ENCODE data around the gene RALGAPA2.

Gene RALGAPA2

DNA sequence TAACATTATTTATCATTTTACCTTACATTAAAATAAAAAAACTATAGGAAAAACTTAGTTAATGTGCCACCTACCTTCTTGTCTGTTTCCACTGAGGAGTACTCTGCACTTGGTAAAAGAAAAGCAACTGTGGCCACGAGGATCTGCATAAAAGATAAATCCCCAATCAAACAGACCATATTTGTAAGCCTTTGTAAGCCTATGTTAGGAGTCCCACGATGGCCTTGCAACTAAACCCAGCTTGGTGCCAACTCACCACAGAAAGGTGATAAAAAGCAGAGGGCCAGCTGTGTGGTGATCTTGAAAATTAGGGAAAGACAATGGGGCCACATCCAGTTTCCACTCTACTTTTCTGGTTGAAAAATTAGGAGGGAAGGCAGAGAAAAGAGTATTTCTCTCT lies 187.7 kb downstream of the RALGAPA2 start:
- ATAC-seq: no peak
- TF ChIP-seq CSDC2 (CRISPR knock-in tag; IDR thresholded peaks at IDR 0.05) (no peak), BACH2 (CRISPR knock-in tag; IDR thresholded peaks at IDR 0.05; ENCODE audit: borderline replicate concordance) (no peak), ZFP30 (CRISPR knock-in tag; IDR thresholded peaks at IDR 0.05) (no peak), ZNF70 (CRISPR knock-in tag; IDR thresholded peaks at IDR 0.05) (no peak), TCF4 (CRISPR knock-in tag; IDR thresholded peaks at IDR 0.05; ENCODE audit: borderline replicate concordance) (no peak), ESRRG (CRISPR knock-in tag; IDR thresholded peaks at IDR 0.05) (no peak), ZNF565 (CRISPR knock-in tag; conservative IDR thresholded peaks at IDR 0.05; ENCODE audit: low read depth) (no peak), GLIS3 (CRISPR knock-in tag; IDR thresholded peaks at IDR 0.05) (no peak), ISL1 (CRISPR knock-in tag; IDR thresholded peaks at IDR 0.05) (no peak), SNAI2 (CRISPR knock-in tag; IDR thresholded peaks at IDR 0.05) (no peak), PPARA (CRISPR knock-in tag; IDR thresholded peaks at IDR 0.05; ENCODE audit: borderline replicate concordance) (no peak)
- TF ChIP-seq, protein P1, sequence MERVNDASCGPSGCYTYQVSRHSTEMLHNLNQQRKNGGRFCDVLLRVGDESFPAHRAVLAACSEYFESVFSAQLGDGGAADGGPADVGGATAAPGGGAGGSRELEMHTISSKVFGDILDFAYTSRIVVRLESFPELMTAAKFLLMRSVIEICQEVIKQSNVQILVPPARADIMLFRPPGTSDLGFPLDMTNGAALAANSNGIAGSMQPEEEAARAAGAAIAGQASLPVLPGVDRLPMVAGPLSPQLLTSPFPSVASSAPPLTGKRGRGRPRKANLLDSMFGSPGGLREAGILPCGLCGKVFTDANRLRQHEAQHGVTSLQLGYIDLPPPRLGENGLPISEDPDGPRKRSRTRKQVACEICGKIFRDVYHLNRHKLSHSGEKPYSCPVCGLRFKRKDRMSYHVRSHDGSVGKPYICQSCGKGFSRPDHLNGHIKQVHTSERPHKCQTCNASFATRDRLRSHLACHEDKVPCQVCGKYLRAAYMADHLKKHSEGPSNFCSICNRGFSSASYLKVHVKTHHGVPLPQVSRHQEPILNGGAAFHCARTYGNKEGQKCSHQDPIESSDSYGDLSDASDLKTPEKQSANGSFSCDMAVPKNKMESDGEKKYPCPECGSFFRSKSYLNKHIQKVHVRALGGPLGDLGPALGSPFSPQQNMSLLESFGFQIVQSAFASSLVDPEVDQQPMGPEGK (CRISPR knock-in tag; IDR thresholded peaks at IDR 0.05; ENCODE audit: borderline replicate concordance): no peak
- TF ChIP-seq, protein P2, sequence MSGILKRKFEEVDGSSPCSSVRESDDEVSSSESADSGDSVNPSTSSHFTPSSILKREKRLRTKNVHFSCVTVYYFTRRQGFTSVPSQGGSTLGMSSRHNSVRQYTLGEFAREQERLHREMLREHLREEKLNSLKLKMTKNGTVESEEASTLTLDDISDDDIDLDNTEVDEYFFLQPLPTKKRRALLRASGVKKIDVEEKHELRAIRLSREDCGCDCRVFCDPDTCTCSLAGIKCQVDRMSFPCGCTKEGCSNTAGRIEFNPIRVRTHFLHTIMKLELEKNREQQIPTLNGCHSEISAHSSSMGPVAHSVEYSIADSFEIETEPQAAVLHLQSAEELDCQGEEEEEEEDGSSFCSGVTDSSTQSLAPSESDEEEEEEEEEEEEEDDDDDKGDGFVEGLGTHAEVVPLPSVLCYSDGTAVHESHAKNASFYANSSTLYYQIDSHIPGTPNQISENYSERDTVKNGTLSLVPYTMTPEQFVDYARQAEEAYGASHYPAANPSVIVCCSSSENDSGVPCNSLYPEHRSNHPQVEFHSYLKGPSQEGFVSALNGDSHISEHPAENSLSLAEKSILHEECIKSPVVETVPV (CRISPR knock-in tag; IDR thresholded peaks at IDR 0.05): no peak

DNA sequence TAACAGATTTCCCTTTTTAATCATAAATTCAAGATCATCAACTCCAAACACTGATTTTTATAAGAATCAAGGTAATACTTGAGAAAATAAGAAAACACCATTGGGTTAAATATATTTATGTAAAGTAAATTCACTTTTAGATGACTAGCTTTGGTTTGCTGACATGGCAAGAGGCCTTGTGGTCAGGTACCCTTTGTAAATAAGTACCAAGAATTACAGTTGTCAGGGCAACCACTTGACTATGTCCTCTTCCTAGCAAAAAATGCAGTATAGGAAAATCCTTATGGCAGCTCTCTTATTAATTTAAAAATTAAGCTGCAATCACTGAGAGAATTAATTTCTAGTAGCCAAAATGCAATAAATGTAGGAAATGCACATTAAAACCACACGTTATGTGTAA lies 190.7 kb downstream of the RALGAPA2 start:
- ATAC-seq: no peak
- TF ChIP-seq, protein P3, sequence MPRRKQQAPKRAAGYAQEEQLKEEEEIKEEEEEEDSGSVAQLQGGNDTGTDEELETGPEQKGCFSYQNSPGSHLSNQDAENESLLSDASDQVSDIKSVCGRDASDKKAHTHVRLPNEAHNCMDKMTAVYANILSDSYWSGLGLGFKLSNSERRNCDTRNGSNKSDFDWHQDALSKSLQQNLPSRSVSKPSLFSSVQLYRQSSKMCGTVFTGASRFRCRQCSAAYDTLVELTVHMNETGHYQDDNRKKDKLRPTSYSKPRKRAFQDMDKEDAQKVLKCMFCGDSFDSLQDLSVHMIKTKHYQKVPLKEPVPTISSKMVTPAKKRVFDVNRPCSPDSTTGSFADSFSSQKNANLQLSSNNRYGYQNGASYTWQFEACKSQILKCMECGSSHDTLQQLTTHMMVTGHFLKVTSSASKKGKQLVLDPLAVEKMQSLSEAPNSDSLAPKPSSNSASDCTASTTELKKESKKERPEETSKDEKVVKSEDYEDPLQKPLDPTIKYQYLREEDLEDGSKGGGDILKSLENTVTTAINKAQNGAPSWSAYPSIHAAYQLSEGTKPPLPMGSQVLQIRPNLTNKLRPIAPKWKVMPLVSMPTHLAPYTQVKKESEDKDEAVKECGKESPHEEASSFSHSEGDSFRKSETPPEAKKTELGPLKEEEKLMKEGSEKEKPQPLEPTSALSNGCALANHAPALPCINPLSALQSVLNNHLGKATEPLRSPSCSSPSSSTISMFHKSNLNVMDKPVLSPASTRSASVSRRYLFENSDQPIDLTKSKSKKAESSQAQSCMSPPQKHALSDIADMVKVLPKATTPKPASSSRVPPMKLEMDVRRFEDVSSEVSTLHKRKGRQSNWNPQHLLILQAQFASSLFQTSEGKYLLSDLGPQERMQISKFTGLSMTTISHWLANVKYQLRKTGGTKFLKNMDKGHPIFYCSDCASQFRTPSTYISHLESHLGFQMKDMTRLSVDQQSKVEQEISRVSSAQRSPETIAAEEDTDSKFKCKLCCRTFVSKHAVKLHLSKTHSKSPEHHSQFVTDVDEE (CRISPR knock-in tag; IDR thresholded peaks at IDR 0.05): no peak
- TF ChIP-seq ZNF70 (CRISPR knock-in tag; IDR thresholded peaks at IDR 0.05): no peak
- TF ChIP-seq PPARA (CRISPR knock-in tag; IDR thresholded peaks at IDR 0.05; ENCODE audit: borderline replicate concordance): no peak
- TF ChIP-seq ISL1 (CRISPR knock-in tag; IDR thresholded peaks at IDR 0.05): no peak
- no peak for TF ChIP-seq ARNTL (CRISPR knock-in tag; IDR thresholded peaks at IDR 0.05; ENCODE audit: borderline replicate concordance, low read depth)
- TF ChIP-seq ZFP30 (CRISPR knock-in tag; IDR thresholded peaks at IDR 0.05): no peak
- TF ChIP-seq OSR1 (CRISPR knock-in tag; IDR thresholded peaks at IDR 0.05): no peak
- no peak for TF ChIP-seq ZNF8 (CRISPR knock-in tag; IDR thresholded peaks at IDR 0.05)
- TF ChIP-seq BACH2 (CRISPR knock-in tag; IDR thresholded peaks at IDR 0.05; ENCODE audit: borderline replicate concordance): no peak
- TF ChIP-seq, protein P2 (CRISPR knock-in tag; IDR thresholded peaks at IDR 0.05): no peak
- TF ChIP-seq, protein P1 (CRISPR knock-in tag; IDR thresholded peaks at IDR 0.05; ENCODE audit: borderline replicate concordance): no peak
- no peak for TF ChIP-seq ZNF565 (CRISPR knock-in tag; conservative IDR thresholded peaks at IDR 0.05; ENCODE audit: low read depth)

DNA sequence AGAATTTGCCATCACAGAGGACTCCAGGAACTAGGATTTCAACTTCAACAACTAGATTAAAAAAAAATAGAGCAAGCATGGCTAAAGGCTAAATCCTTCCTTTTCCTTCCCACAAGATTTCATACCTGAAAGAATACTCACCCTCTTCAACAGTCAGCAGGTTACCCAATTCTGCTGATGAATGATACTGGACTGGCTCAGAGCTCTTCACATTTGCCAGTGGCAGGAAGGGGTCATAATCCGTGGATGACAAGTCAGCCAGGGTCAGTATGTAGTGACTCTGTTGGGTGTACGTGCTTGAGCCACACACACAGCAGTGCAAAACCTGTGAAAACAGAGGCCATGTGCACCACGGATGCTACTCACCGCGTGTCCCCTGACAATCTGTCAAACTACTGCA lies 191.7 kb downstream of the RALGAPA2 start:
- TF ChIP-seq CSDC2 (CRISPR knock-in tag; IDR thresholded peaks at IDR 0.05) (no peak), ESRRG (CRISPR knock-in tag; IDR thresholded peaks at IDR 0.05) (no peak), ZC3H10 (CRISPR knock-in tag; IDR thresholded peaks at IDR 0.05) (no peak), GLIS3 (CRISPR knock-in tag; IDR thresholded peaks at IDR 0.05) (no peak), ZNF8 (CRISPR knock-in tag; IDR thresholded peaks at IDR 0.05) (no peak), ZNF565 (CRISPR knock-in tag; conservative IDR thresholded peaks at IDR 0.05; ENCODE audit: low read depth) (no peak), ISL1 (CRISPR knock-in tag; IDR thresholded peaks at IDR 0.05) (no peak)
- TF ChIP-seq, protein P4, sequence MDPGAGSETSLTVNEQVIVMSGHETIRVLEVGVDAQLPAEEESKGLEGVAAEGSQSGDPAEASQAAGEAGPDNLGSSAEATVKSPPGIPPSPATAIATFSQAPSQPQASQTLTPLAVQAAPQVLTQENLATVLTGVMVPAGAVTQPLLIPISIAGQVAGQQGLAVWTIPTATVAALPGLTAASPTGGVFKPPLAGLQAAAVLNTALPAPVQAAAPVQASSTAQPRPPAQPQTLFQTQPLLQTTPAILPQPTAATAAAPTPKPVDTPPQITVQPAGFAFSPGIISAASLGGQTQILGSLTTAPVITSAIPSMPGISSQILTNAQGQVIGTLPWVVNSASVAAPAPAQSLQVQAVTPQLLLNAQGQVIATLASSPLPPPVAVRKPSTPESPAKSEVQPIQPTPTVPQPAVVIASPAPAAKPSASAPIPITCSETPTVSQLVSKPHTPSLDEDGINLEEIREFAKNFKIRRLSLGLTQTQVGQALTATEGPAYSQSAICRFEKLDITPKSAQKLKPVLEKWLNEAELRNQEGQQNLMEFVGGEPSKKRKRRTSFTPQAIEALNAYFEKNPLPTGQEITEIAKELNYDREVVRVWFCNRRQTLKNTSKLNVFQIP (CRISPR knock-in tag; IDR thresholded peaks at IDR 0.05; ENCODE audit: borderline replicate concordance, low read depth): no peak
- TF ChIP-seq, protein P1 (CRISPR knock-in tag; IDR thresholded peaks at IDR 0.05; ENCODE audit: borderline replicate concordance): no peak
- ATAC-seq: no peak
